CD4-positive, alpha-beta T cell treated with Interleukin-6 at 100 ng/mL for 8 hours (primary cell): ENCODE data around the gene INPP4A.
A peak's percentile ranks its signal among the peaks of the same experiment; 100 is the strongest.

Experiments used
- DNase-seq: peaks from one replicate; pipeline ENCODE4 v3.0.0-alpha.2; 2020; ENCODE audit warnings: mixed read lengths, low spot score

INPP4A gene

DNA sequence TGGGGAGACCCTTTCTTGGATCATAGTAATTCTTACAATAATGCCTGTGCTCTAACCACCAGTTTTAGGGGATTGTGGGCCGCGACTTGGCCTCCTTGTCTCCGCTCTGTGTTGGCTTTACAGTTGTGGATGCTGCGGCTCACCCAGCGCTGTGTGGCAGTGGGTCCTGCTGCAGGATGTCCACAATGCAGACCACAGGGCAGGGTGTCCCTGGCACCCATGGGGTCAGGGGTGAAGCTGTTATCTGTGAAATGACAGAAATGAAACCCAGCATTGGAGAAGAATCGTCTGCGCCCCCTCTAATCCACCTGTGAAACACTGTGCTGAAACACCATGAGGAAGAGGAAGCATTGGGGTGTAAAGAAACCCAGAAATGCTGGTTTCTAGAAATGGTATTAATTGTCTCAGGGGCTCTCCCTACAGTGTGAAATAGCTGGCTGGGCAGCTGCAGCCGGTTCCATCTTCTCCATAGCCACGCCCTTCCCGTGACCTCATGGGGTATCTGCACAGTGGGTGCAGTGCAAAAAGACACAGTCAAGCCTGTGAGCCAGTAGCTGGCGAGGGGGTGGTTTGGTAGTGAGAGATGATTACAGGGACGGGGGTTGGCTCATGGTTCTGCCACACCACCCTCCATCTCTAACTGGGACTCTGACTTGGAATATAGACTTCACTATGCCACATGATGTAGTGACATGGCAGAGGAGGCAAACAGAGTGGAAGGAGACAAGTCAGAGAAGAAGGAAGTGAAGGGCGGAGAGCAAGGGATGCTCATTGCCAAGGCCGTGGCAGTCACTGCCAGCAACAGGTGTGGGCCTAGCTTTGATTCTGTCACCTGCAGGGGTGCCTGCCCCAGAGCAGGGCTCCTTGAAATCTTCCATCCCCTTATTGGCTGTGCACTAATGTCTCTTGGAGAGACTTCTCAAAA lies 16.2 kb downstream of the INPP4A start:
- DNase-seq, result peak; percentile 46

DNA sequence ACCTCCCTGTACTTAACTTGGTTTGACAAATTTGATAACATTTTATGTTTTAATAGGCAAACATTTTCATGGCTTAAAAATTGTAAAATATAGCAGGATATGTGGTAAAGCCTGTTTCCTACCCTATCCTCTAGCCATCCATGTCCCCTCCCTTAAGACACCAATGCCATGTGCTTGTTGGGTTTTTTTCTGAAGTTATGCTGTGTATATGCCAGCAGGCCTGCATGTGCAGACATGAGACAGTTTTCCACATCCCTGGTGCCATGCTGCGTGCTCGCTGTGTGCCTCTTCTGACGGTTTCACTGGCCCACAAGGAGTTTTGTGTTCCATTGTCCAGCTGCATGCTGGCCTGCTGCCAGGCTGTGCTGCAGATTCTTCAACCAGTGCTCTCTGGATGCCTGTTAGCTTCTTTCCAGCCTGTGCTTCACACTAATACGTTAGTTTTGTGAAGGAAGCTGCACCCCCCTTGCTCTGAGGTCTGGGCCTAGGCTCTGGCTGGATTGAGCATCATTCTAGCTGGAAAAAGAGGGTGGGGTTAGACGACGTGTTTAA lies 16.9 kb downstream of the INPP4A start:
- DNase-seq, result no peak

GRCh38 chr2:98463081-98463481 lies 18.4 kb downstream of the INPP4A start:
- DNase-seq, result no peak

DNA sequence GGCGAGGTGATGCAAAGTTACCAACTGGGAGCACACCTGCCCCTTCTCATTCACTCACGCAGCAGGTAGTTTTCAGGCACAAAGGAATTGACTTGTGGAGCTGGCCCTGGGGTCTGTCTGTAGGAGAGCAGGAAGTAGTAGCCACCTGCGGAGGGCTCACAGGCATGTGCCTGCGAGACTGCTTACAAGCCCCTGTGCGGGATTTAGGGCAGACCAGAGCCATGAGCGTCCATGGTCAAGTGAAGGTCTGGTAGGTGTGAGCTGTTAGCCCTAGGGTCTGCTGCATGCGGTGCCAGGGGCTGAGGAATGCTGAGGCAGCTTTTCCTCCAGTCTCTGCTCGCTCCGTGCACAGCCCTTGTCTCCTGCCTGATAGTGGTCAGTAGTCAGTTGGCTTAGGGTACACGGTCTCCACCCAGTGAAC lies 18.9 kb downstream of the INPP4A start:
- DNase-seq, result no peak

DNA sequence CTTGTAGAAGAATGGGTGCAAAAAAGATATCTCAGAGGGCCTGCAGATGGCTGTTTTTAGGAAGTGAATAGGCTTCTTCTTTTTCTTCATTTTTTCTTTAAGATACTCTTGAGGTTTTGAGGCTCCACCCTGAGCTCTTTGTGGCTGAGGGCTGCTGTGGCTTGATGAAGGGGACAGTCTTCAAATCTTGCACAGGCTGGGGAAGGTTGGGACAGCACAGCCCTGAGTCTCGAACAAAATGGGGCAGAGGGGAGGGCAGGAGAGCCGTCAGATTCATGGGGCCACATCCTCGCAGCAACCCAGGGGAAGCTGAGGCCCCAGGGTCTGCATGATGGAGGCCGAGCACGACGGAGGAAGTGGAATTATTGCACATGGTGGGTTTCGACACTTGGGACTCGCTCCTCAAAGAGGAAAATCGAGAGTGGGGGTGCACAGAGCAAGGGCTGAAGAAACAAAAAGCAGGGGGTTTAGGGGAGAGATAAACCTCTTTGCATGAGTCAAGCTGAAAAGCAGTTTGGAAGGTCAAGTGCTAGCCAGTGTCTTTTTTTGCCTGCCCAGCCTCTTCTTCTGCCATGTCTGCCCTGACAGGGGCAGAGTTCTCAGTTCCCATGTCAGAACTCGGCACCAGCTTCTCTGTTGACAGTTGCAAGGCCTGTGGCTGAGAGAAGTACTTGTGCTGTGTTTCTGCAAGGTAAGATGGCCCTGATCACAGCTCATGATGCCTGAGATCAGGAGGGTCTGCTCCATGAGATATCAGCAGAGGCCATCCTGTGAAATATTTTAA lies 19.5 kb downstream of the INPP4A start:
- peak; percentile 61 for DNase-seq

DNA sequence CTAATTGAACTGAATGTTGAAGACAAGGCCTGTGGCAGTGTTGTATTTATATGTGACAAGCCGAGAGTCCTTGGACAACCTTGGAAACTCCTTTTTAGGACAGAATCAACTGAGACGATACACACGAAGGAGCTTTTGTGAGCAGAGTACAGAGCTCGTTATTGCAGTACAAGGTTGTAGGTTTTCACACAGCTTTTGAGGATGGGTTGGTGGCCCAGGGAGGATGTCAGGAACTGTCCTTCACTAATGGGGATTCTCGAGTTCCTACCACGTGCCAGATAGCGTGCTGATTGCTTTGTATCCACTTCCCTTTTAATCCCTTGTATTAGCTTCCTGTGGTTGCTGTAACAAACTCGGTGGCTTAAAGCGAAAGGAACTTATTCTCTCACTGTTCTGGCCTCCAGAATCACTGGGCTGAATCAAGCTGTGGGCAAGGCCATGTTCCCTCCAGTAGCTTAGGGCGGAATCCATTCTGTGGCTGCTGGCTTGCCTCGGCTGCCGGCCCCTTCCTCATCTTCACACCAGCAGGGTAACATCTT lies 20.2 kb downstream of the INPP4A start:
- DNase-seq, result peak; percentile 61

GRCh38 chr2:98465456-98466226 lies 21.0 kb downstream of the INPP4A start:
- DNase-seq, result peak; percentile 90

DNA sequence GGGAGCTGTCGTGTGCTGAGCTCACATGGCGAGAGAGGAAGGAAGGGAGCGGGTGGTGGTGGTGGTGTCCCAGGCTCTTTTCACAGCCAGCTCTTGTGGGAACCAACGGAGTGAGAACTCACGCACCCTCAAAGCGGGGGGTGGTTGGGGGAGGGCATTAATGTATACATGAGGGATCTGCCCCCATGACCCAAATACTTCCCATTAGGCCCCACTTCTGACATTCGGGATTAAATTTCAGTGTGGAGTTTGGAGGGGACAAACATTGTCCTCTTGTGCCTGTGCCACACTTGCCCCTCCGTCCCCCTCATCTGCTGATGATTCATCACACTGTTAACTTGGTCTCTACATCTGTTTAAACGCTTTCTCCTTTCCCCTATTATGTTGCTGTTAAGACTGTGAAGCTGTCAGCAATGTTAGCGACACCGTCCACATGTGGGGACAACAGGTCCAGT lies 22.5 kb downstream of the INPP4A start:
- no peak for DNase-seq

DNA sequence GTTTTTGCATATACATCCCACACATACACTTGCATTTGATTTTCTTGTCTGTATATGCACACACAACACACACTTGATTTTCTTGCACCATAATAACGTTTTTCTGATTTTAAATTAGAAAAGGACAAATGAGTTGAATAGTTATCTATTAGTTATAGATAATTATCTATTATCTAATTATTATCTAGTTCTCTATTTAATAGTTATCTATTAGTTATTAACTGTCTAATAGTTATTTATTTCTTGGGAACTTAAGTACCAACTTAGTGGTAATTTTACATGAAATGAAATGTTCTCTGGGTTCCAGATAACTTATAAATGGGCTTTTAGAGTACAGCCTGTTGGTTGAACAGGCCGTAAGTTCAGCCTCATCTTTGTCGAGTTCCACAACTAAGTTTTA lies 23.0 kb downstream of the INPP4A start:
- DNase-seq, result no peak

DNA sequence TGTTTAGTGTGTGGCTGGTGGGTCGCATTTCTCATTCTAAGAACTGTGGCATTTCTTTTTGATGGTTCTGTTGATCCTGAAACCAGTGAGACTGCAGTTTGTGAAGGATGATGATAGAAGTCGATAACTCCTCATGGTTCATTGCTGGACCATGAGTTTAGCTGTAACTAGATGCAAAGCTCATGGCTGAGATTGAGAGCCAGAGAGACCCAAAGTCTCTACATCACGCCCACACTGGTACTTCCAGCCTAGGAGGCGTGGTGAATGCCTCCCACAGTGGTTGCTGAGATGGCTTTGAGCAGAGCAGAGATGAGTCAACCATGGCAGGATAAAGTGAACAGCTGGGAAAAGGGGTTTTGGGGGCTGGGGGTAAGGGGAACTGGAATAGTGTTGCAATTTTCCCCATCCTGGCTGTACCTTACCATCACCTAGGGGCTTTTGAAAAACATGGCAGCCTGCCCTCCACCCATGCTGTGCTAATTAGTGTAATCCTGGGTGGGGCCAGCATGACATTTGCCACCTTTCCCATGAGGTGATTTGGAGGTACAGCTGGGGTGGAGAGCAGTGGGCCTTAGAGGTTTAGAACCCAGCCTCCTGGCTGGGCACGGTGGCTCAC lies 24.1 kb downstream of the INPP4A start:
- DNase-seq, result peak; percentile 34

DNA sequence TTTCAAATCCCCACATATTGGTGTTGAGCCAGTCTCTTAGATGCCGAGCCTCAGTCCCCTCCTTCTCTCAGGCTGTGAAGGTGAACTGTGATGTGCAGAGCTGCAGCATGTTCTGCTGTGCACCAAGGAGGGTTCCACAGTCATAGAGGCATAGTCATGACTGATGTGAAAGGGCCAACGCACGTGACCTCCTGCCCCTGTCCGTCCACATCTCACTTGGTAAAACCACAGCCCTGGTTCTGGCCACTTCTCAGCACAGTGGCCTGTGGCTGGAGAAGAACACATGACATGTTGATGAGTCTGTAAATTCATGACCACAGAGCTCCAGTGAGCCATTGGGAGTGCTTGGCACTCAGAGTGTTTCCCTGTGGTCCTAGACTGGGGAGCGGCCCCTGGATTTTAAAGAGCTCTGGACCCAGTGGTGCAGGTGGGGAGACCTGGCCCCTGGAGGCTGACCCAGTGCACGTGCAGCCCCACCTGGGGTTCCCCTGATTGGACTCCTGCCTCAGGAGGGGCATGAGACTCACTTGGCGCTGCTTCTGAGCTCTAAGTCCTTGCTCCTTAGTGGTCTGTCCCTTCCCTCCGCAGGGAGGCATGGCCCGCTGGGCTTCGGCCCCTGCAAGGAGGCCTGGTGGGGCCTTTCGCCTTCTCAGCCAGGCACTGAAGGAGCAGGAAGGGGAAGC lies 25.3 kb downstream of the INPP4A start:
- no peak for DNase-seq

DNA sequence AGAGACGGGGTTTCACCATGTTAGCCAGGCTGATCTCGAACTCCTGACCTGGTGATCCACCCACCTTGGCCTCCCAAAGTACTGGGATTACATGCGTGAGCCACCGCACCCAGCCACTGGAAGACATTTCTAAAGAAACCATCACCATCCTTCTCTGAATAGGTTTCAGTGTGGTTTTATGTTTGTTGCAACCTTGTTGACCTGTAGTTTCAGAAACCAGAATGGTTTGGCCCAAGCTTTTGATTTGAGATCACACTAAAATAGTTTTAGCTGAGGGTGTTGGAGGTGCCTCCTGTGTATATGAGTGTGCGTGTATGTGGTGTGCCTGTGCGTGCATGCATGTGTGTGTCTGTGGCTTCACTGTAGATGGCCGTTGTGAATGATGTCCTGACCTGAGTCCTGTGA lies 26.2 kb downstream of the INPP4A start:
- no peak for DNase-seq

- DNase-seq, result no peak
Measured at GRCh38 chr2:98471402-98472131, 26.9 kb downstream of the INPP4A start.

DNA sequence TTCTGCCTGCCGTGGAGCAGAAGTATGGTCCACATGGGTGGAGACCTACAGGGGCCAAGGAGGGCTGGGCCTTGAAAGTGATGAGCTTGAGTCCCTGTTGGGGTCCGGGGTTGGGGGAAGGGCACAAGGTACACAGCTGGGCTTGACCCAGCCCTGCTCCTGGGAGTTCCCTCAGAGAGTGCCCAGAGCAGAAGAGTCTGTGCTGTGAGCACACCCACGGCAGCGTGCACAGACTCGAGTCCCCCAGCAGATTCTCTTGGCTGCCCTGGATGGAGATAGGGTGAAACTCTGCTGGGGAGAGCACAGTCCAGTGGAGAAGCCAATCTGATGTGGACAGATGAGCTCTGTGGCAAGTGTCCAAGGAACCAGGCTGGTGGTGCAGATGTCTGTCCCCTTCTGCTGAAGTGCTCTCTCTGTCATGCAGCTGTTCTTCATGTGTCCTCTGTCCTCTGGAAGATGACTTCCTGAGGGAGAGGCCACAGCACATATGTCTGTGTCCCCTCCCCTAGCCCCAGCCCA lies 27.5 kb downstream of the INPP4A start:
- no peak for DNase-seq

DNA sequence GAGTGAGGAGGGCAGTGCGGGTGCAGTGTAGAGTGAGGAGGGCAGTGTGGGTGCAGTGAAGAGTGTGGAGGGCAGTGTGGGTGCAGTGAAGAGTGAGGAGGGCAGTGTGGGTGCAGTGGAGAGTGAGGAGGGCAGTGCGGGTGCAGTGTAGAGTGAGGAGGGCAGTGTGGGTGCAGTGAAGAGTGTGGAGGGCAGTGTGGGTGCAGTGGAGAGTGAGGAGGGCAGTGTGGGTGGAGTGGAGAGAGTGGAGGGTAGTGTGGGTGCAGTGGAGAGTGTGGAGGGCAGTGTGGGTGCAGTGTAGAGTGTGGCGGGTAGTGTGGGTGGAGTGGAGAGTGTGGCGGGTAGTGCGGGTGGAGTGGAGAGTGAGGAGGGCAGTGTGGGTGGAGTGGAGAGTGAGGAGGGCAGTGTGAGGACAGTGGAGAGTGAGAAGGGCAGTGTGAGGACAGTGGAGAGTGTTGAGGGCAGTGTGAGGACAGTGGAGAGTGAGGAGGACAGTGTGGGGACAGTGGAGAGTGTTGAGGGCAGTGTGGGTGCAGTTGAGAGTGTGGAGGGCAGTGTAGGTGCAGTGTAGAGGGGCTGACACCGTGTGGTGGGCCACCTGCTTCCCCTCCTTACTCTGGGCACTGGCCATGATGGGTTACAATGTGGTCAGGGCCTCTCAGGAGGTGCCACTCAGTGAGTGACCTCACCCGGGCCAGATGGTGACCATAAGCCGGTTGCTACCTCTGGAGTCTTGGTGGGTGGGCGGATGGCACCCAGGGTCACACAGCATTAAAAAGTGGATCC lies 28.5 kb downstream of the INPP4A start:
- DNase-seq, result no peak

GRCh38 chr2:98473995-98474780 lies 29.5 kb downstream of the INPP4A start:
- peak; percentile 38 for DNase-seq

DNA sequence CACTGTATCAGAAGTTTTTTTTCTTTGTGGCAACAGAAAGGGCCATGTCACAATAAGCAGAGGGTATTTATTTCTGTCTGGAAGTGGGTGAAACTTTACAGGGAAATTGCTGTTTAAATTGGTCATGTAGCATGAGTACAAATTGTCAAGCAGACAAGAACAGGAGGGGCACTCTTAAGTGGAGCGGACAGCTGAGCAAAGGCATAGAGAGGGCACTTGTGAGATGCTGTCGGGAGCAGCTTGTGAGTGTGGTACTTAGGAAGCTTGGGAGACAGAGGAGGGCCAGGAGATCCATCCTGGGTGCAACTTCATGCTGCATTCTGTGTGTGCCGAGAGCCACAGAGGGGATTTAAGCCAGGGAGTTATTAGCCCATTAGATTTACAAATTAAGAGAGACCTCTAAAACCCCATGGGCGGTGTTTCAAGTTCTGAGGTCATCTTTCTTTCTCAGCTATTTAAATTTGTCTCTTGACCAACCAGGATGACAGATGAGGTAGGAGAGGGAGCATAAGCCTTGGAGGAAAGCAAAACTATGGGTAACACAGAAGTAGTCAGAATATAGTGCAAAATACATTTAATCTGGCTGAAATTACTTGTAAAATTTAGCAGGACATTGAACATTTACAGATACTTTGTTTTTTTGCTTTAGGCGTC lies 30.4 kb downstream of the INPP4A start:
- no peak for DNase-seq
